A549 (cell line): Measurements from ENCODE around the gene HNRNPA3.

Experiments
- CEBPB ChIP-seq, 2 experiments: fragments of >200 bp in 1 of 2; sonication (Bioruptor Twin) in 1 of 2; formaldehyde crosslinking in 1 of 2; IDR thresholded peaks; 2 replicates each; pipeline ENCODE4 v1.6.1; 2012 to 2016
- CTCF ChIP-seq: fragments of >200 bp; sonication (Bioruptor Twin); formaldehyde crosslinking; IDR thresholded peaks from 3 replicates; pipeline ENCODE4 v1.5.1; 2016
- EP300 ChIP-seq, 2 experiments: fragments of >200 bp; sonication (Bioruptor Twin); formaldehyde crosslinking; IDR thresholded peaks; 2 replicates in 1 of 2; 3 replicates in 1 of 2; pipeline ENCODE4 v1.6.1; 2016 to 2017
- JUN ChIP-seq, 2 experiments: fragments of >200 bp; sonication (Bioruptor Twin); formaldehyde crosslinking; IDR thresholded peaks; 2 replicates in 1 of 2; 3 replicates in 1 of 2; pipeline ENCODE4 v1.6.1; 2016 to 2017
- KDM1A ChIP-seq: fragments of 200-600 bp; sonication (generic); IDR thresholded peaks from 2 replicates; pipeline ENCODE4 v1.6.1; 2016; ENCODE audit warnings: low read depth, mild to moderate bottlenecking
- MAX ChIP-seq: IDR thresholded peaks from 2 replicates; pipeline ENCODE4 v1.6.1; 2012
- NR3C1 ChIP-seq: fragments of >200 bp; sonication (Bioruptor Twin); formaldehyde crosslinking; IDR thresholded peaks from 3 replicates; pipeline ENCODE4 v1.6.1; 2017
- RFX5 ChIP-seq: fragments of 450-650 bp; IDR thresholded peaks from 2 replicates; pipeline ENCODE4 v1.7.1; 2014; ENCODE audit warnings: antibody characterized with exemption, mild to moderate bottlenecking, moderate library complexity
- SREBF2 ChIP-seq: fragments of 450-650 bp; IDR thresholded peaks from 2 replicates; pipeline ENCODE4 v1.6.1; 2014; ENCODE audit warnings: mild to moderate bottlenecking, moderate library complexity

GRCh38 chr2:177264209-177264692 is 51.7 kb downstream of the HNRNPA3 start:
- TF ChIP-seq JUN (IDR thresholded peaks at IDR 0.05) = no peak
- TF ChIP-seq SREBF2 = no peak
- TF ChIP-seq CTCF = no peak
- TF ChIP-seq EP300 (IDR thresholded peaks at IDR 0.05) = no peak
- TF ChIP-seq MAX = no peak
- no peak for TF ChIP-seq NR3C1
- no peak for TF ChIP-seq CEBPB (IDR thresholded peaks at IDR 0.05)
- TF ChIP-seq KDM1A = no peak
- no peak for TF ChIP-seq RFX5
